Panc1 (cell line): ENCODE data around the gene DEPDC4. TPM values are rescaled to one million over a fixed set of nuclear protein-coding genes. Genes with fewer than 3 reads are reported as not detected.

Source experiments
- ATAC-seq: fragments of 200-7000 bp; cut with Tn5 transposase; 2 replicates; pipeline ENCODE4 v1.9.1; 2020; ENCODE audit warnings: mild to moderate bottlenecking, moderate library complexity
- BruUV-seq: library from RNA; stranded (reverse); fragments of 400-500 nt; replicated peaks from 2 replicates; lab custom pipeline; 2021; lab: Mats Ljungman, UMichigan
- CTCF ChIA-PET: fragments of 300-600 bp; sonication (Branson Sonifier 250); formaldehyde crosslinking; loops from one replicate; lab custom pipeline; 2022; ENCODE audit warnings: antibody characterized with exemption; lab: Charles Lee
- POLR2A ChIA-PET: fragments of 300-600 bp; sonication (Branson Sonifier 250); formaldehyde crosslinking; loops from one replicate; lab custom pipeline; 2022; ENCODE audit warnings: antibody characterized with exemption; lab: Charles Lee
- DNase-seq: peaks from one replicate; pipeline ENCODE4 v3.0.0-alpha.2; 2010; ENCODE audit warnings: low read depth, low spot score
- H3K27ac ChIP-seq: 2 replicates; pipeline ENCODE4 v1.5.1; 2011; ENCODE audit warnings: mild to moderate bottlenecking, low read length, inconsistent platforms
- H3K27me3 ChIP-seq: fragments of 200-500 bp; sonication (Bioruptor generic); 2 replicates; pipeline ENCODE4 v1.6.0; 2014; ENCODE audit warnings: low read length, inconsistent platforms; ENCODE audit not compliant: control insufficient read depth, insufficient read depth
- H3K36me3 ChIP-seq: fragments of 200-500 bp; sonication (Bioruptor generic); 2 replicates; pipeline ENCODE4 v1.5.1; 2014; ENCODE audit warnings: inconsistent platforms, mild to moderate bottlenecking, low read length, moderate library complexity; ENCODE audit not compliant: control insufficient read depth, insufficient read depth
- H3K4me1 ChIP-seq: 2 replicates; pipeline ENCODE4 v1.5.1; 2011; ENCODE audit warnings: inconsistent platforms, mild to moderate bottlenecking, low read length, moderate library complexity; ENCODE audit not compliant: control insufficient read depth, insufficient read depth
- H3K4me3 ChIP-seq, 2 experiments: 2 replicates each; pipeline ENCODE4 v1.5.1; 2011 to 2012; ENCODE audit warnings: low read depth in 2 of 2, low read length in 2 of 2, mild to moderate bottlenecking in 2 of 2, inconsistent platforms in 1 of 2, moderate library complexity in 1 of 2
- H3K9me3 ChIP-seq: fragments of 200-500 bp; sonication (Bioruptor generic); 2 replicates; pipeline ENCODE4 v1.5.1; 2014; ENCODE audit warnings: low read depth, mild to moderate bottlenecking, inconsistent platforms, low read length, moderate library complexity; ENCODE audit not compliant: control insufficient read depth, insufficient read depth
- CTCF ChIP-seq: fragments of 450-650 bp; IDR thresholded peaks from 2 replicates; pipeline ENCODE4 v1.5.1; 2017; ENCODE audit warnings: mild to moderate bottlenecking
- POLR2AphosphoS5 ChIP-seq: IDR thresholded peaks from 2 replicates; pipeline ENCODE4 v1.6.1; 2012; ENCODE audit warnings: mild to moderate bottlenecking, low read depth, low read length, moderate library complexity
- SIN3A ChIP-seq: IDR thresholded peaks from 2 replicates; pipeline ENCODE4 v1.6.1; 2012; ENCODE audit warnings: low read depth, mild to moderate bottlenecking, low read length, moderate library complexity, borderline replicate concordance; ENCODE audit not compliant: insufficient read depth
- TCF7L2 ChIP-seq: IDR thresholded peaks from 2 replicates; pipeline ENCODE4 v1.6.1; 2011; ENCODE audit warnings: mild to moderate bottlenecking, low read depth, low read length, inconsistent platforms
- in situ Hi-C: cut with HindIII; loops from 2 replicates; pipeline ENCODE4 v1.10.0; 2016; ENCODE audit warnings: low sequenced_read_pairs, low pct_unique_long_range_greater_than_20kb
- intact Hi-C: fragments of 100-400 bp; cut with micrococcal nuclease; formaldehyde crosslinking; loops from one replicate; pipeline ENCODE4 v1.10.0; 2022; ENCODE audit not compliant: unreplicated experiment
- total RNA-seq: library from RNA; stranded (reverse); gene quantifications from one replicate; pipeline ENCODE4 v1.2.1, GENCODE V29; 2021; ENCODE audit not compliant: unreplicated experiment
- TF ChIP-seq, protein P1 (sequence below), 2 experiments: IDR thresholded peaks; 2 replicates each; pipeline ENCODE4 v1.6.1; 2011 to 2012; ENCODE audit warnings: low read depth in 2 of 2, control low read depth in 1 of 2, low read length in 1 of 2, mild to moderate bottlenecking in 1 of 2, moderate library complexity in 1 of 2; ENCODE audit not compliant: insufficient read depth in 1 of 2

The DEPDC4 gene
- total RNA-seq, 1 experiment from 2014 or later: 2.6 TPM

DNA sequence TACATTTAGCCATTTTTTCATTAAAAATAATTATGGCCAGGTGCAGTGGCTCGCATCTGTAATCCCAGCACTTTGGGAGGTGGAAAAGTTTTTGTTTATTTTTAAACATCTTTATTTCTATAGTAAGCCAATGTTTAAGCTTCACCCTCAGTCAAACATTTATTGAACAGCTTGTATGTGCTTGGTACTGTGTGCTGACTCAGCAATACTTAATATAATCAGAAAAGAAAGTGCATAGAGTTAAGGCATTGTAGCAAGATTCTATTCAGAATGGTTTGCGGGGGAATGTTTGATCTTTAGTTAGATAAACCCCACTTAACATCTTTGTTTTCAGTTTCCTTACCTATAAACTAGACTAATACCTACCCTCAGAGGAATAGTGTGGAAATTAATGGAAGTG is 55.2 kb downstream of the DEPDC4 start:
- no peak overlapping the region for H3K27ac ChIP-seq
- H3K9me3 ChIP-seq: no peaks in the 10 kb centered on the region
- no TSS peak for BruUV-seq
- DNase-seq: no peak
- H3K36me3 ChIP-seq: peaks cover 4% of the 10 kb centered on the region; the same call in 1 of the 2 replicates
- no peak overlapping the region for H3K4me3 ChIP-seq
- POLR2A ChIA-PET: no interaction called here
- CTCF ChIA-PET: no interaction called here
- intact Hi-C loops (no loop called here), in situ Hi-C loops (no loop called here)
- no peak for ATAC-seq
- TF ChIP-seq POLR2AphosphoS5 (no peak), SIN3A (no peak), TCF7L2 (no peak), CTCF (no peak)
- TF ChIP-seq, protein P1, sequence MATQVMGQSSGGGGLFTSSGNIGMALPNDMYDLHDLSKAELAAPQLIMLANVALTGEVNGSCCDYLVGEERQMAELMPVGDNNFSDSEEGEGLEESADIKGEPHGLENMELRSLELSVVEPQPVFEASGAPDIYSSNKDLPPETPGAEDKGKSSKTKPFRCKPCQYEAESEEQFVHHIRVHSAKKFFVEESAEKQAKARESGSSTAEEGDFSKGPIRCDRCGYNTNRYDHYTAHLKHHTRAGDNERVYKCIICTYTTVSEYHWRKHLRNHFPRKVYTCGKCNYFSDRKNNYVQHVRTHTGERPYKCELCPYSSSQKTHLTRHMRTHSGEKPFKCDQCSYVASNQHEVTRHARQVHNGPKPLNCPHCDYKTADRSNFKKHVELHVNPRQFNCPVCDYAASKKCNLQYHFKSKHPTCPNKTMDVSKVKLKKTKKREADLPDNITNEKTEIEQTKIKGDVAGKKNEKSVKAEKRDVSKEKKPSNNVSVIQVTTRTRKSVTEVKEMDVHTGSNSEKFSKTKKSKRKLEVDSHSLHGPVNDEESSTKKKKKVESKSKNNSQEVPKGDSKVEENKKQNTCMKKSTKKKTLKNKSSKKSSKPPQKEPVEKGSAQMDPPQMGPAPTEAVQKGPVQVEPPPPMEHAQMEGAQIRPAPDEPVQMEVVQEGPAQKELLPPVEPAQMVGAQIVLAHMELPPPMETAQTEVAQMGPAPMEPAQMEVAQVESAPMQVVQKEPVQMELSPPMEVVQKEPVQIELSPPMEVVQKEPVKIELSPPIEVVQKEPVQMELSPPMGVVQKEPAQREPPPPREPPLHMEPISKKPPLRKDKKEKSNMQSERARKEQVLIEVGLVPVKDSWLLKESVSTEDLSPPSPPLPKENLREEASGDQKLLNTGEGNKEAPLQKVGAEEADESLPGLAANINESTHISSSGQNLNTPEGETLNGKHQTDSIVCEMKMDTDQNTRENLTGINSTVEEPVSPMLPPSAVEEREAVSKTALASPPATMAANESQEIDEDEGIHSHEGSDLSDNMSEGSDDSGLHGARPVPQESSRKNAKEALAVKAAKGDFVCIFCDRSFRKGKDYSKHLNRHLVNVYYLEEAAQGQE (IDR thresholded peaks at IDR 0.05; ENCODE audit: insufficient read depth in 1 of 2, low read depth in 2 of 2, low read length in 1 of 2): no peak
- no peaks in the 10 kb centered on the region for H3K4me1 ChIP-seq
- H3K27me3 ChIP-seq: no peaks in the 10 kb centered on the region

GRCh38 chr12:100208834-100209233 is 58.0 kb downstream of the DEPDC4 start:
- H3K4me1 ChIP-seq: no peaks in the 10 kb centered on the region
- BruUV-seq: no TSS peak
- ATAC-seq (no peak), DNase-seq (no peak)
- H3K27ac ChIP-seq: no peak overlapping the region
- POLR2A ChIA-PET: no interaction called here
- H3K36me3 ChIP-seq: peaks cover 2% of the 10 kb centered on the region; the same call in 1 of the 2 replicates
- CTCF ChIA-PET: interaction anchor here (0.7 kb wide), 1 partner anchor 26 kb away, joined by 3 read pairs; no protein-coding TSS in a partner anchor
- no peak overlapping the region for H3K4me3 ChIP-seq
- TF ChIP-seq CTCF (no peak), SIN3A (no peak), TCF7L2 (no peak), POLR2AphosphoS5 (no peak)
- TF ChIP-seq, protein P1 (IDR thresholded peaks at IDR 0.05; ENCODE audit: insufficient read depth in 1 of 2, low read depth in 2 of 2, low read length in 1 of 2): no peak
- no peaks in the 10 kb centered on the region for H3K27me3 ChIP-seq
- in situ Hi-C loops (no loop called here), intact Hi-C loops (no loop called here)
- H3K9me3 ChIP-seq: no peaks in the 10 kb centered on the region
